HG02885 (cell line): ENCODE data around the gene TNFAIP6.
"Not testable (repeated sequence)": the region's sequence is repeated elsewhere in the genome, so short reads cannot be mapped to it uniquely, and the experiment has no call there.

Experiments
- ATAC-seq: cut with Tn5 transposase; IDR thresholded peaks from one replicate; pipeline ENCODE4 v1.9.1; 2021; ENCODE audit warnings: mild to moderate bottlenecking; ENCODE audit not compliant: unreplicated experiment, poor library complexity

Gene TNFAIP6

GRCh38 chr2:151357359-151357758, at the start of gene TNFAIP6:
Gene TNFAIP6, plus strand, starts transcription at chr2:151357592. Its CDS starts 75 bp downstream, at chr2:151357667.
- ATAC-seq, result no peak

- not testable (repeated sequence) for ATAC-seq
These were observed 47.1 kb upstream of the TNFAIP6 start for GRCh38 chr2:151310313-151310712.

GRCh38 chr2:151312440-151312839, 45.0 kb upstream of the TNFAIP6 start:
- not testable (repeated sequence) for ATAC-seq

GRCh38 chr2:151315381-151315903, 42.0 kb upstream of the TNFAIP6 start:
- no peak for ATAC-seq

- no peak for ATAC-seq
These were observed 31.8 kb upstream of the TNFAIP6 start for GRCh38 chr2:151325581-151326095.

- ATAC-seq, result no peak
These were observed 30.8 kb upstream of the TNFAIP6 start for GRCh38 chr2:151326554-151326953.

- ATAC-seq, result no peak
These were observed 27.4 kb upstream of the TNFAIP6 start for GRCh38 chr2:151329998-151330397.

GRCh38 chr2:151333083-151333482, 24.3 kb upstream of the TNFAIP6 start:
- no peak for ATAC-seq

GRCh38 chr2:151334082-151334815, 23.1 kb upstream of the TNFAIP6 start:
- no peak for ATAC-seq

- no peak for ATAC-seq
These were observed 20.5 kb upstream of the TNFAIP6 start for GRCh38 chr2:151336863-151337371.

- ATAC-seq, result no peak
These were observed 19.7 kb upstream of the TNFAIP6 start for GRCh38 chr2:151337643-151338042.

GRCh38 chr2:151338115-151338514, 19.3 kb upstream of the TNFAIP6 start:
- no peak for ATAC-seq

GRCh38 chr2:151343073-151343472, 14.3 kb upstream of the TNFAIP6 start:
- no peak for ATAC-seq

GRCh38 chr2:151344191-151344590, 13.2 kb upstream of the TNFAIP6 start:
- not testable (repeated sequence) for ATAC-seq

- ATAC-seq, result no peak
These were observed 12.5 kb upstream of the TNFAIP6 start for GRCh38 chr2:151344906-151345305.

- ATAC-seq, result no peak
These were observed 10.1 kb upstream of the TNFAIP6 start for GRCh38 chr2:151347294-151347693.

- no peak for ATAC-seq
These were observed 9.5 kb upstream of the TNFAIP6 start for GRCh38 chr2:151347906-151348305.

- no peak for ATAC-seq
These were observed 6.7 kb upstream of the TNFAIP6 start for GRCh38 chr2:151350579-151351195.

GRCh38 chr2:151353995-151354394, 3.4 kb upstream of the TNFAIP6 start:
- ATAC-seq, result no peak

GRCh38 chr2:151354807-151355206, 2.6 kb upstream of the TNFAIP6 start:
- no peak for ATAC-seq
